ENCODE data around the gene DIP2C.

GRCh38 chr10:553233-553632 is 136.2 kb downstream of the DIP2C start:
- TF ChIP-seq CTCF (conservative IDR thresholded peaks at IDR 0.05; ENCODE audit: low read length) (no peak), EZH2phosphoT487 (IDR thresholded peaks at IDR 0.05; ENCODE audit: borderline replicate concordance) (no peak)

Measured in Loucy (cell line).